ENCODE measurements around the gene TMEM45A.

TMEM45A gene

GRCh38 chr3:100480081-100480480 is 12.3 kb upstream of the TMEM45A start:
- no peak for DNase-seq (ENCODE audit: extremely low spot score)
- CTCF ChIA-PET: interaction anchor here (1.4 kb wide), 1 partner anchor 111 kb away, joined by 3 read pairs; no protein-coding TSS in a partner anchor
- TF ChIP-seq HDGF (IDR thresholded peaks at IDR 0.05; ENCODE audit: borderline replicate concordance) (no peak), SUZ12 (IDR thresholded peaks at IDR 0.05) (no peak), NFRKB (IDR thresholded peaks at IDR 0.05) (no peak), FOXK2 (IDR thresholded peaks at IDR 0.05) (no peak), ARNT (IDR thresholded peaks at IDR 0.05) (no peak), L3MBTL2 (conservative IDR thresholded peaks at IDR 0.05) (no peak), CTBP1 (IDR thresholded peaks at IDR 0.05; ENCODE audit: borderline replicate concordance) (no peak), SP1 (IDR thresholded peaks at IDR 0.05) (no peak), PKNOX1 (IDR thresholded peaks at IDR 0.05) (no peak), BHLHE40 (IDR thresholded peaks at IDR 0.05; ENCODE audit: borderline replicate concordance) (no peak), ZNF384 (IDR thresholded peaks at IDR 0.05) (no peak), LEF1 (IDR thresholded peaks at IDR 0.05; ENCODE audit: borderline replicate concordance) (no peak), FOXA1 (IDR thresholded peaks at IDR 0.05) (no peak), TARDBP (IDR thresholded peaks at IDR 0.05) (no peak), ELF4 (IDR thresholded peaks at IDR 0.05) (no peak), FOXM1 (IDR thresholded peaks at IDR 0.05; ENCODE audit: borderline replicate concordance) (no peak)
- POLR2A ChIA-PET: no interaction called here

GRCh38 chr3:100482176-100482575 is 10.2 kb upstream of the TMEM45A start:
- TF ChIP-seq CTBP1 (IDR thresholded peaks at IDR 0.05; ENCODE audit: borderline replicate concordance) (no peak), BHLHE40 (IDR thresholded peaks at IDR 0.05; ENCODE audit: borderline replicate concordance) (no peak), HDGF (IDR thresholded peaks at IDR 0.05; ENCODE audit: borderline replicate concordance) (no peak), ELF4 (IDR thresholded peaks at IDR 0.05) (no peak), PKNOX1 (IDR thresholded peaks at IDR 0.05) (no peak), FOXA1 (IDR thresholded peaks at IDR 0.05) (no peak), SP1 (IDR thresholded peaks at IDR 0.05) (no peak), NFRKB (IDR thresholded peaks at IDR 0.05) (no peak), TARDBP (IDR thresholded peaks at IDR 0.05) (no peak), SUZ12 (IDR thresholded peaks at IDR 0.05) (no peak), ZNF384 (IDR thresholded peaks at IDR 0.05) (no peak), LEF1 (IDR thresholded peaks at IDR 0.05; ENCODE audit: borderline replicate concordance) (no peak), FOXK2 (IDR thresholded peaks at IDR 0.05) (no peak), ARNT (IDR thresholded peaks at IDR 0.05) (no peak), FOXM1 (IDR thresholded peaks at IDR 0.05; ENCODE audit: borderline replicate concordance) (no peak), L3MBTL2 (conservative IDR thresholded peaks at IDR 0.05) (no peak)
- DNase-seq (ENCODE audit: extremely low spot score): no peak
- ChIA-PET CTCF (interaction anchor here (0.6 kb wide), 1 partner anchor 1458 kb away, joined by 3 read pairs; no protein-coding TSS in a partner anchor), POLR2A (no interaction called here)

- DNase-seq (ENCODE audit: extremely low spot score): no peak
- POLR2A ChIA-PET: no interaction called here
- CTCF ChIA-PET: no interaction called here
- TF ChIP-seq HDGF (IDR thresholded peaks at IDR 0.05; ENCODE audit: borderline replicate concordance): no peak
- TF ChIP-seq ZNF384 (IDR thresholded peaks at IDR 0.05): no peak
- TF ChIP-seq CTBP1 (IDR thresholded peaks at IDR 0.05; ENCODE audit: borderline replicate concordance): no peak
- TF ChIP-seq BHLHE40 (IDR thresholded peaks at IDR 0.05; ENCODE audit: borderline replicate concordance): no peak
- TF ChIP-seq LEF1 (IDR thresholded peaks at IDR 0.05; ENCODE audit: borderline replicate concordance): no peak
- no peak for TF ChIP-seq ELF4 (IDR thresholded peaks at IDR 0.05)
- no peak for TF ChIP-seq ARNT (IDR thresholded peaks at IDR 0.05)
These were observed 8.9 kb upstream of the TMEM45A start for GRCh38 chr3:100483529-100483928.

- ChIA-PET POLR2A (no interaction called here), CTCF (no interaction called here)
- DNase-seq (ENCODE audit: extremely low spot score): no peak
- no peak for TF ChIP-seq SUZ12 (IDR thresholded peaks at IDR 0.05)
- no peak for TF ChIP-seq LEF1 (IDR thresholded peaks at IDR 0.05; ENCODE audit: borderline replicate concordance)
- TF ChIP-seq FOXK2 (IDR thresholded peaks at IDR 0.05): no peak
- TF ChIP-seq HDGF (IDR thresholded peaks at IDR 0.05; ENCODE audit: borderline replicate concordance): no peak
- TF ChIP-seq ELF4 (IDR thresholded peaks at IDR 0.05): no peak
- no peak for TF ChIP-seq NFRKB (IDR thresholded peaks at IDR 0.05)
- no peak for TF ChIP-seq FOXA1 (IDR thresholded peaks at IDR 0.05)
- no peak for TF ChIP-seq L3MBTL2 (conservative IDR thresholded peaks at IDR 0.05)
These were observed 5.6 kb upstream of the TMEM45A start for GRCh38 chr3:100486808-100487207.

GRCh38 chr3:100489118-100489517 is 3.3 kb upstream of the TMEM45A start:
- DNase-seq (ENCODE audit: extremely low spot score): no peak
- POLR2A ChIA-PET: no interaction called here
- TF ChIP-seq LEF1 (IDR thresholded peaks at IDR 0.05; ENCODE audit: borderline replicate concordance) (no peak), FOXA1 (IDR thresholded peaks at IDR 0.05) (no peak), CTBP1 (IDR thresholded peaks at IDR 0.05; ENCODE audit: borderline replicate concordance) (no peak), ELF4 (IDR thresholded peaks at IDR 0.05) (no peak), L3MBTL2 (conservative IDR thresholded peaks at IDR 0.05) (no peak), BHLHE40 (IDR thresholded peaks at IDR 0.05; ENCODE audit: borderline replicate concordance) (no peak), ARNT (IDR thresholded peaks at IDR 0.05) (no peak), ZNF384 (IDR thresholded peaks at IDR 0.05) (no peak), SUZ12 (IDR thresholded peaks at IDR 0.05) (no peak), PKNOX1 (IDR thresholded peaks at IDR 0.05) (no peak), FOXK2 (IDR thresholded peaks at IDR 0.05) (no peak)
- CTCF ChIA-PET: interaction anchor here (0.6 kb wide), 1 partner anchor 102 kb away, joined by 3 read pairs; no protein-coding TSS in a partner anchor

GRCh38 chr3:100496711-100497261 is 4.4 kb downstream of the TMEM45A start:
- POLR2A ChIA-PET: no interaction called here
- CTCF ChIA-PET: no interaction called here
- DNase-seq (ENCODE audit: extremely low spot score): no peak
- no peak for TF ChIP-seq ARNT (IDR thresholded peaks at IDR 0.05)
- TF ChIP-seq L3MBTL2 (conservative IDR thresholded peaks at IDR 0.05): no peak
- no peak for TF ChIP-seq ELF4 (IDR thresholded peaks at IDR 0.05)
- TF ChIP-seq FOXM1 (IDR thresholded peaks at IDR 0.05; ENCODE audit: borderline replicate concordance): no peak
- TF ChIP-seq SUZ12 (IDR thresholded peaks at IDR 0.05): no peak
- no peak for TF ChIP-seq CTBP1 (IDR thresholded peaks at IDR 0.05; ENCODE audit: borderline replicate concordance)
- TF ChIP-seq LEF1 (IDR thresholded peaks at IDR 0.05; ENCODE audit: borderline replicate concordance): no peak
- TF ChIP-seq ZNF384 (IDR thresholded peaks at IDR 0.05): no peak
- no peak for TF ChIP-seq PKNOX1 (IDR thresholded peaks at IDR 0.05)
- TF ChIP-seq BHLHE40 (IDR thresholded peaks at IDR 0.05; ENCODE audit: borderline replicate concordance): no peak
- no peak for TF ChIP-seq SP1 (IDR thresholded peaks at IDR 0.05)
- no peak for TF ChIP-seq HDGF (IDR thresholded peaks at IDR 0.05; ENCODE audit: borderline replicate concordance)
- no peak for TF ChIP-seq FOXK2 (IDR thresholded peaks at IDR 0.05)
- no peak for TF ChIP-seq FOXA1 (IDR thresholded peaks at IDR 0.05)
- TF ChIP-seq TARDBP (IDR thresholded peaks at IDR 0.05): no peak
- TF ChIP-seq NFRKB (IDR thresholded peaks at IDR 0.05): no peak
